A549 treated with DMSO at 1 μM for 4 hours (cell line): Measurements from ENCODE around the gene EDEM2. TPM values are rescaled to one million over a fixed set of nuclear protein-coding genes. Genes with fewer than 3 reads are reported as not detected.

ENCODE experiments used
- total RNA-seq: library from RNA; stranded (reverse); fragments of 200-300 nt; extraction: Qiagen RNA extraction; gene quantifications from 5 replicates; pipeline ENCODE4 v1.2.3, GENCODE V29; 2022; ENCODE audit warnings: low read depth

The EDEM2 gene, protein sequence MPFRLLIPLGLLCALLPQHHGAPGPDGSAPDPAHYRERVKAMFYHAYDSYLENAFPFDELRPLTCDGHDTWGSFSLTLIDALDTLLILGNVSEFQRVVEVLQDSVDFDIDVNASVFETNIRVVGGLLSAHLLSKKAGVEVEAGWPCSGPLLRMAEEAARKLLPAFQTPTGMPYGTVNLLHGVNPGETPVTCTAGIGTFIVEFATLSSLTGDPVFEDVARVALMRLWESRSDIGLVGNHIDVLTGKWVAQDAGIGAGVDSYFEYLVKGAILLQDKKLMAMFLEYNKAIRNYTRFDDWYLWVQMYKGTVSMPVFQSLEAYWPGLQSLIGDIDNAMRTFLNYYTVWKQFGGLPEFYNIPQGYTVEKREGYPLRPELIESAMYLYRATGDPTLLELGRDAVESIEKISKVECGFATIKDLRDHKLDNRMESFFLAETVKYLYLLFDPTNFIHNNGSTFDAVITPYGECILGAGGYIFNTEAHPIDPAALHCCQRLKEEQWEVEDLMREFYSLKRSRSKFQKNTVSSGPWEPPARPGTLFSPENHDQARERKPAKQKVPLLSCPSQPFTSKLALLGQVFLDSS
- total RNA-seq = 47.4 to 49.0 TPM (median 48.2 TPM) in 5 replicates

DNA sequence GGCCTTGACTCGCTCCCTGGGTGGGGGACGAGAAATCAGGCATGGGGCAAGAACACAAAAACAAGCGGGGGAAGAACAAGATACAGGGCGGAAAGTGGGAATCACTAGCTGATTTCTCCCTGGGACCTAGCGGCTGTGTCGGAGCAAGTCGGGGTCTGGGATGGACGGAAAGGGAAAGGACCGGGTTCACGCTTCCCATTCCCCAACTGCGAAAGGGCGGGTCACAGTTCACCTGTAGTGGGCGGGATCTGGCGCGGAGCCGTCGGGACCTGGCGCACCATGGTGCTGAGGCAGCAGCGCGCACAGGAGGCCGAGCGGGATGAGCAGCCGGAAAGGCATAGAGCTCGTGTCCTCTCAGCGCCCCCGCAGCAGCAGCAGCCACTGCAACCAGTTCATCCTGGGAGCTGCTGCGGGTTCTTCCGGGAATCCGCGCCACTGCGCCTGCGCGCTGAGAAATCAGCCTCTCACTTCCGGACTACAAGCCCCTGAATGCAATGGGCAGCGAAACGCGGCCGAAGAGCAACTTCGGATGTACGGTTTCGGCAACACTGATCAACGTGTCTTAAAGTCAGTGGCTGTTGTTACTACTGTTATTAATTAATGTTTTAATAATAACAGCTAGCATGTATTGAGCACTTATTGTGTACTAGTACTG, at the start of gene EDEM2:
Gene EDEM2 (minus strand): TSS at position 417 of the 655 bp plus-strand sequence. CDS start 78 bp downstream, at position 339.

DNA sequence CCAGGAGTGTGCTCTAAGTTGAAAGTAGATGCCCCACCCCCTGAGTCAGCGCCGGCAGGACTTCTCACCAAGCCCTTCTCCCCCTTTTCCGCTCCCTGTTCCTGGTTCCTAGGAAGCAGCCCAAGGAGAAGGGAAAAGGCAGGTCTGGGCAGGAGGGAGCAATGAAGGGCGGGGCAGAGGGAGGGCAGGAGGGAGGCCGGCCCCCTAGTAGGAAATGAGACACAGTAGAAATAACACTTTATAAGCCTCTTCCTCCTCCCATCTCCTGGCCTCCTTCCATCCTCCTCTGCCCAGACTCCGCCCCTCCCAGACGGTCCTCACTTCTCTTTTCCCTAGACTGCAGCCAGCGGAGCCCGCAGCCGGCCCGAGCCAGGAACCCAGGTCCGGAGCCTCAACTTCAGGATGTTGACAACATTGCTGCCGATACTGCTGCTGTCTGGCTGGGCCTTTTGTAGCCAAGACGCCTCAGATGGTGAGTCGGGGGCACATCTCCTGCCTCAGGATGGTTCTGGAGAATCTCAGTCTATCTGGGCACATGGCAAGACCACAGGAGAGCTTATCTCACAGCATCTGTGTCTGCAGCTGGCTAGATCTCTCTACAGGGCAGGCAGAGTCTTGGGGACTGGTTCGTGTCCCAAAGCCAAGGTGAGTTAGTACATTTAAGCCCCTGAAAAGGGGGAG, 24.8 kb upstream of the EDEM2 start, which contains the start of gene PROCR:
Gene PROCR (plus strand): TSS at position 320 of the 681 bp plus-strand sequence. CDS start 83 bp downstream, at position 403.

DNA sequence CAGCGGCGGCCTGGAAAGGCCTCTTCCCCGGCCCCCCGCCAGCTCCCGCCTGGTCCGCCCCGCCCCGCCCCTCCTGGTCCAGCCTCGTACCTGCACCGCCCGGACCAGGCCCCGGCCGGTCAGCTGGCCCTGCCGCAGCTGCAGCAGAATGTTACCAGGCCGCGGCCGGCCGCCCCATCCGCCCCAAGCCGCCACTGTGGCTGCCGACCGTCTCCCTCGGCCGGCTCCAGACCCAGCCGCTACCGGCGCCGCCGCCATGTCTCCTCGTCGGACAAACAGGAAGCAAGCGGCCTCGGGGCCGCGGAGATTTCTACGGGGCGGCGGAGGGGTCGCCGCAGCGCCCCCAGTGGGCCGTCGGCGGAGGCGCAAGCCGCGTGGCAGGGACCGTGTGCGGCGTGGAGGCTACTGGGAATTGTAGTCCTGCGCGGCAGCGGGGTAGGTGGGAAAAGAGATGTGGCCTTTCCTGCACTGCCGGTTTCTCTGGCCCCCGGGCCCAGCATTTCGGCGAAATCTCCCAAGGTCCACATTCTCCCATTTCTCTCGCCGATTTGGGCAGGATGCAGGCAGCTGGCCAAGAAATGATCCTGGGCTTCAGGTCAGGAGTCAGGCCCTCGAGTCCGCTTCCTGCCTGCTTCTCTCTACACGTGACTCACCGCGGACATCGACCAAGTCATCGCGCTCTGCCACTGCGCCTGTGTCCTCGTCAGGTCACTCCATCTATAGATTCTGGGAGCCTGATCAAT, 54.4 kb downstream of the EDEM2 start, which contains the start of gene TRPC4AP:
Gene TRPC4AP (minus strand): TSS at position 284 of the 743 bp plus-strand sequence. CDS start 26 bp downstream, at position 258.

Other genes starting within 250 kb of the EDEM2 start
- gene GSS, start 191.5 kb downstream of the EDEM2 start, total RNA-seq = 56.8 to 60.3 TPM (median 59.2 TPM) in 5 replicates
- gene MYH7B, start 191.5 kb downstream of the EDEM2 start, total RNA-seq = 0.08 to 0.17 TPM (median 0.13 TPM) in 4 of 5 replicates, not detected in the other
- 46.7 to 61.3 TPM (median 57.9 TPM) in 5 replicates for gene TRPC4AP, start 54.5 kb downstream of the EDEM2 start, total RNA-seq
- gene PROCR, start 24.7 kb upstream of the EDEM2 start, total RNA-seq = 101 to 129 TPM (median 125 TPM) in 5 replicates
- 18.1 to 20.7 TPM (median 19.9 TPM) in 5 replicates for gene MMP24, start 79.4 kb upstream of the EDEM2 start, total RNA-seq
- 52.7 to 82.4 TPM (median 71.4 TPM) in 5 replicates for gene MMP24OS, start 130.8 kb upstream of the EDEM2 start, total RNA-seq
- gene EIF6, start 137.4 kb upstream of the EDEM2 start, total RNA-seq = 362 to 409 TPM (median 372 TPM) in 5 replicates
- 0.02 to 0.06 TPM in 2 of 5 replicates, not detected in the others for gene FAM83C, start 145.1 kb upstream of the EDEM2 start, total RNA-seq